CD4-positive, alpha-beta T cell treated with Interleukin-17A for 1 hour (primary cell): ENCODE measurements around the gene UGGT2.
"Not testable (repeated sequence)": the region's sequence is repeated elsewhere in the genome, so short reads cannot be mapped to it uniquely, and the experiment has no call there.

Experiments
- DNase-seq: peaks from one replicate; pipeline ENCODE4 v3.0.0-alpha.2; 2020

The UGGT2 gene

GRCh38 chr13:96053003-96053703 lies at the start of gene UGGT2:
Gene UGGT2 (minus strand): TSS chr13:96053401. CDS start chr13:96053312, 89 bp downstream.
- peak; percentile 27 for DNase-seq

- DNase-seq, result no peak
Measured at GRCh38 chr13:96100457-96101220, 47.4 kb upstream of the UGGT2 start.

GRCh38 chr13:96093296-96094006 lies 40.2 kb upstream of the UGGT2 start:
- no peak for DNase-seq

GRCh38 chr13:96091164-96092117 lies 38.2 kb upstream of the UGGT2 start:
- DNase-seq, result no peak

GRCh38 chr13:96090240-96091101 lies 37.3 kb upstream of the UGGT2 start:
- DNase-seq, result no peak

GRCh38 chr13:96089749-96090239 lies 36.6 kb upstream of the UGGT2 start, which contains the start of gene HS6ST3:
Gene HS6ST3 (plus strand): TSS chr13:96090107.
- DNase-seq, result no peak

GRCh38 chr13:96089139-96089538 lies 35.9 kb upstream of the UGGT2 start:
- DNase-seq, result no peak

- no peak for DNase-seq
Measured at GRCh38 chr13:96086736-96087135, 33.5 kb upstream of the UGGT2 start.

- no peak for DNase-seq
Measured at GRCh38 chr13:96082640-96083039, 29.4 kb upstream of the UGGT2 start.

GRCh38 chr13:96081888-96082287 lies 28.7 kb upstream of the UGGT2 start:
- DNase-seq, result no peak

GRCh38 chr13:96080676-96081075 lies 27.5 kb upstream of the UGGT2 start:
- no peak for DNase-seq

GRCh38 chr13:96075953-96076543 lies 22.8 kb upstream of the UGGT2 start:
- DNase-seq, result no peak

GRCh38 chr13:96072392-96072791 lies 19.2 kb upstream of the UGGT2 start:
- no peak for DNase-seq

- no peak for DNase-seq
Measured at GRCh38 chr13:96071504-96071903, 18.3 kb upstream of the UGGT2 start.

GRCh38 chr13:96068729-96069128 lies 15.5 kb upstream of the UGGT2 start:
- no peak for DNase-seq

GRCh38 chr13:96065849-96066248 lies 12.6 kb upstream of the UGGT2 start:
- DNase-seq, result no peak

GRCh38 chr13:96052656-96053002 lies 572 bp downstream of the UGGT2 start:
- DNase-seq, result no peak

- DNase-seq, result not testable (repeated sequence)
Measured at GRCh38 chr13:96051946-96052345, 1.3 kb downstream of the UGGT2 start.

GRCh38 chr13:96051491-96051890 lies 1.7 kb downstream of the UGGT2 start:
- DNase-seq, result not testable (repeated sequence)

- DNase-seq, result not testable (repeated sequence)
Measured at GRCh38 chr13:96050955-96051354, 2.2 kb downstream of the UGGT2 start.
